Neural crest cell (in vitro differentiated cells): Measurements from ENCODE around the gene C15orf61. TPM values are rescaled to one million over a fixed set of nuclear protein-coding genes. Genes with fewer than 3 reads are reported as not detected.
A peak's percentile ranks its signal among the peaks of the same experiment; 100 is the strongest.

Experiments
- DNase-seq: peaks from one replicate; pipeline ENCODE4 v3.0.0; 2021; ENCODE audit warnings: low read depth, mixed read lengths, low spot score
- H3K27ac Mint-ChIP-seq: one replicate; pipeline ENCODE4 v1.8.0; 2021; ENCODE audit warnings: mild to moderate bottlenecking, mixed read lengths; ENCODE audit not compliant: unreplicated experiment
- H3K27me3 Mint-ChIP-seq: 2 replicates; pipeline ENCODE4 v1.8.0; 2021; ENCODE audit warnings: low read depth, mild to moderate bottlenecking, mixed read lengths
- H3K36me3 Mint-ChIP-seq: 2 replicates; pipeline ENCODE4 v1.8.0; 2021; ENCODE audit warnings: low read depth, mild to moderate bottlenecking, mixed read lengths
- H3K4me1 Mint-ChIP-seq: 2 replicates; pipeline ENCODE4 v1.8.0; 2021; ENCODE audit warnings: mixed read lengths
- H3K4me3 Mint-ChIP-seq: one replicate; pipeline ENCODE4 v1.8.0; 2021; ENCODE audit warnings: mild to moderate bottlenecking, mixed read lengths
- H3K9me3 Mint-ChIP-seq: 2 replicates; pipeline ENCODE4 v1.8.0; 2021; ENCODE audit warnings: mixed read lengths
- CTCF ChIP-seq: fragments of 200-600 bp; sonication (generic); conservative IDR thresholded peaks from 2 replicates; pipeline ENCODE4 v1.5.0; 2021; ENCODE audit warnings: antibody characterized with exemption, mild to moderate bottlenecking
- total RNA-seq: library from RNA; stranded (reverse); gene quantifications from 2 replicates; pipeline ENCODE4 v1.2.1, GENCODE V29; 2021

The C15orf61 gene
- total RNA-seq, 1 donor from 2014 or later = 6.8 TPM

GRCh38 chr15:67569668-67570067, 48.7 kb downstream of the C15orf61 start:
- TF ChIP-seq CTCF = no peak
- peaks cover 46% of the 10 kb centered on the region for H3K4me1 Mint-ChIP-seq
- no peaks in the 10 kb centered on the region for H3K27me3 Mint-ChIP-seq
- H3K9me3 Mint-ChIP-seq = no peaks in the 10 kb centered on the region
- H3K4me3 Mint-ChIP-seq = no peak overlapping the region
- H3K36me3 Mint-ChIP-seq = peaks cover 6% of the 10 kb centered on the region
- DNase-seq = no peak
- no peak overlapping the region for H3K27ac Mint-ChIP-seq

GRCh38 chr15:67570875-67571647, 50.1 kb downstream of the C15orf61 start:
- peaks cover 6% of the 10 kb centered on the region for H3K36me3 Mint-ChIP-seq
- peaks cover 51% of the 10 kb centered on the region for H3K4me1 Mint-ChIP-seq
- H3K27ac Mint-ChIP-seq = no peak overlapping the region
- DNase-seq = no peak
- no peak for TF ChIP-seq CTCF
- no peaks in the 10 kb centered on the region for H3K27me3 Mint-ChIP-seq
- H3K4me3 Mint-ChIP-seq = no peak overlapping the region
- H3K9me3 Mint-ChIP-seq = no peaks in the 10 kb centered on the region

GRCh38 chr15:67571648-67572415, 50.9 kb downstream of the C15orf61 start:
- H3K27me3 Mint-ChIP-seq = no peaks in the 10 kb centered on the region
- H3K36me3 Mint-ChIP-seq = peaks cover 6% of the 10 kb centered on the region
- no peaks in the 10 kb centered on the region for H3K9me3 Mint-ChIP-seq
- no peak for DNase-seq
- H3K4me1 Mint-ChIP-seq = peaks cover 51% of the 10 kb centered on the region
- no peak for TF ChIP-seq CTCF
- no peak overlapping the region for H3K4me3 Mint-ChIP-seq
- H3K27ac Mint-ChIP-seq = peak overlapping the region; percentile 9

GRCh38 chr15:67573194-67573593, 52.3 kb downstream of the C15orf61 start:
- Mint-ChIP-seq H3K9me3 (no peaks in the 10 kb centered on the region), H3K27me3 (no peaks in the 10 kb centered on the region), H3K36me3 (peaks cover 3% of the 10 kb centered on the region)

GRCh38 chr15:67575039-67575502, 54.1 kb downstream of the C15orf61 start:
- DNase-seq = no peak
- H3K27me3 Mint-ChIP-seq = no peaks in the 10 kb centered on the region
- H3K9me3 Mint-ChIP-seq = no peaks in the 10 kb centered on the region
- H3K27ac Mint-ChIP-seq = no peak overlapping the region
- no peaks in the 10 kb centered on the region for H3K36me3 Mint-ChIP-seq
- no peak for TF ChIP-seq CTCF
- peaks cover 34% of the 10 kb centered on the region for H3K4me1 Mint-ChIP-seq
- H3K4me3 Mint-ChIP-seq = no peak overlapping the region

More at GRCh38 chr15:67573194-67573593, 52.3 kb downstream of the C15orf61 start:
- no peak for TF ChIP-seq CTCF
- DNase-seq = no peak
- Mint-ChIP-seq H3K27ac (no peak overlapping the region), H3K4me3 (no peak overlapping the region), H3K4me1 (peaks cover 45% of the 10 kb centered on the region)
